OCI-LY1 (cell line): ENCODE results near the gene RAD23B.

Source experiments
- H2AFZ ChIP-seq: fragments of 200-600 bp; sonication (generic), shearing (Covaris generic); 2 replicates; pipeline ENCODE4 v1.6.0; 2014; ENCODE audit warnings: antibody characterized with exemption, mild to moderate bottlenecking, low read length
- H3F3A ChIP-seq: fragments of 200-600 bp; sonication (generic), shearing (Covaris generic); 2 replicates; pipeline ENCODE4 v1.6.0; 2014; ENCODE audit warnings: mild to moderate bottlenecking, antibody characterized with exemption, low read length, moderate library complexity; ENCODE audit not compliant: insufficient read depth
- H3K27ac ChIP-seq: fragments of 200-600 bp; sonication (generic); 2 replicates; pipeline ENCODE4 v1.5.1; 2014; ENCODE audit warnings: low read length, mixed run types, mild to moderate bottlenecking, low read depth; ENCODE audit not compliant: poor library complexity, severe bottlenecking
- H3K27me3 ChIP-seq: fragments of 200-600 bp; sonication (generic); 2 replicates; pipeline ENCODE4 v1.6.0; 2014; ENCODE audit warnings: antibody characterized with exemption, mild to moderate bottlenecking, low read length, moderate library complexity; ENCODE audit not compliant: insufficient read depth
- H3K36me3 ChIP-seq: fragments of 200-600 bp; sonication (generic); 2 replicates; pipeline ENCODE4 v1.6.1; 2014; ENCODE audit warnings: mild to moderate bottlenecking, antibody characterized with exemption, low read length, moderate library complexity, mixed read lengths; ENCODE audit not compliant: insufficient read depth
- H3K4me1 ChIP-seq: fragments of 200-600 bp; sonication (generic); 2 replicates; pipeline ENCODE4 v1.5.1; 2014; ENCODE audit warnings: mild to moderate bottlenecking, low read length, moderate library complexity; ENCODE audit not compliant: insufficient read depth, severe bottlenecking
- H3K4me2 ChIP-seq: fragments of 200-600 bp; sonication (generic), shearing (Covaris generic); 2 replicates; pipeline ENCODE4 v1.6.1; 2014; ENCODE audit warnings: low read length
- H3K4me3 ChIP-seq: fragments of 200-600 bp; sonication (generic); 2 replicates; pipeline ENCODE4 v1.5.1; 2014; ENCODE audit warnings: low read length, low read depth, mild to moderate bottlenecking, mixed read lengths; ENCODE audit not compliant: poor library complexity, severe bottlenecking
- H3K79me2 ChIP-seq: fragments of 200-600 bp; shearing (Covaris generic); 2 replicates; pipeline ENCODE4 v1.6.1; 2016; ENCODE audit warnings: mixed run types, low read length, mixed read lengths; ENCODE audit not compliant: insufficient read depth
- H3K9ac ChIP-seq: fragments of 200-600 bp; sonication (generic), shearing (Covaris generic); 2 replicates; pipeline ENCODE4 v1.6.1; 2014; ENCODE audit warnings: mild to moderate bottlenecking, low read length, mixed read lengths
- H3K9me2 ChIP-seq: fragments of 200-600 bp; sonication (generic), shearing (Covaris generic); 2 replicates; pipeline ENCODE4 v1.6.1; 2014; ENCODE audit warnings: low read depth, mild to moderate bottlenecking, low read length, mixed read lengths
- H3K9me3 ChIP-seq: fragments of 200-600 bp; shearing (Covaris generic); 2 replicates; pipeline ENCODE4 v1.6.1; 2014; ENCODE audit warnings: low read length, mixed read lengths
- H4K20me1 ChIP-seq: fragments of 200-600 bp; sonication (generic), shearing (Covaris generic); 2 replicates; pipeline ENCODE4 v1.6.0; 2016; ENCODE audit warnings: mild to moderate bottlenecking, low read length; ENCODE audit not compliant: insufficient read depth
- EZH2 ChIP-seq: fragments of 200-600 bp; sonication (generic), shearing (Covaris generic); IDR thresholded peaks from 2 replicates; pipeline ENCODE4 v1.8.0; 2017; ENCODE audit warnings: borderline replicate concordance, mixed run types, mild to moderate bottlenecking, antibody characterized with exemption, low read length, moderate library complexity, mixed read lengths
- TF ChIP-seq, protein P1 (sequence below): fragments of 200-600 bp; sonication (generic), shearing (Covaris generic); IDR thresholded peaks from 2 replicates; pipeline ENCODE4 v1.5.1; 2017; ENCODE audit warnings: mild to moderate bottlenecking, antibody characterized with exemption, low read length, moderate library complexity, mixed read lengths

RAD23B gene

DNA sequence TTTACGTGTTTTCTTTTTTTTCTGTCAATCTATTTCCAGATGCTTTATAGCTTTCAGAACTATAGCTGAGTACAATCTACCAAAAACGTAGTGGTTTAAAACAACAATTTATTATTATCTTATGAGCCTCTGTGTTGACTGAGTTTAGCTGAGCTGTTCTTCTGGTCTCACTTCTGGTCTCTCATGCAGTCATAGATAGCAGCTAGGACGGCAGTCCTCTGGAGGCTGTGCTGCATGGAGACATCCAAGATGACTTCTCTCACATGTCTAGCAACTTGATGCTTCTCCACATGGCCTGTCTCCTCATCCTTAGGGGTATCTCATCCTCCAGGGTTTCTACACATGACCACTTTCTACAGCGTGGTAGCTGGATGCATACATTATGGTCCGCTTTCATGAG is 22.0 kb upstream of the RAD23B start:
- no peak overlapping the region for H2AFZ ChIP-seq
- no peaks in the 10 kb centered on the region for H3K27me3 ChIP-seq
- peak overlapping the region; percentile 10; the same call in 1 of the 2 replicates for H3K9ac ChIP-seq
- peaks cover 19% of the 10 kb centered on the region for H3K4me1 ChIP-seq
- H3K4me3 ChIP-seq, result peak overlapping the region; percentile 10
- H3K9me2 ChIP-seq, result no peaks in the 10 kb centered on the region
- H3K4me2 ChIP-seq, result peak overlapping the region; percentile 65; the same call in 1 of the 2 replicates
- H3F3A ChIP-seq, result peaks cover 4% of the 10 kb centered on the region; the same call in 1 of the 2 replicates
- H3K36me3 ChIP-seq, result no peaks in the 10 kb centered on the region
- H3K9me3 ChIP-seq, result peaks cover 5% of the 10 kb centered on the region; the same call in 1 of the 2 replicates
- TF ChIP-seq, protein P1, sequence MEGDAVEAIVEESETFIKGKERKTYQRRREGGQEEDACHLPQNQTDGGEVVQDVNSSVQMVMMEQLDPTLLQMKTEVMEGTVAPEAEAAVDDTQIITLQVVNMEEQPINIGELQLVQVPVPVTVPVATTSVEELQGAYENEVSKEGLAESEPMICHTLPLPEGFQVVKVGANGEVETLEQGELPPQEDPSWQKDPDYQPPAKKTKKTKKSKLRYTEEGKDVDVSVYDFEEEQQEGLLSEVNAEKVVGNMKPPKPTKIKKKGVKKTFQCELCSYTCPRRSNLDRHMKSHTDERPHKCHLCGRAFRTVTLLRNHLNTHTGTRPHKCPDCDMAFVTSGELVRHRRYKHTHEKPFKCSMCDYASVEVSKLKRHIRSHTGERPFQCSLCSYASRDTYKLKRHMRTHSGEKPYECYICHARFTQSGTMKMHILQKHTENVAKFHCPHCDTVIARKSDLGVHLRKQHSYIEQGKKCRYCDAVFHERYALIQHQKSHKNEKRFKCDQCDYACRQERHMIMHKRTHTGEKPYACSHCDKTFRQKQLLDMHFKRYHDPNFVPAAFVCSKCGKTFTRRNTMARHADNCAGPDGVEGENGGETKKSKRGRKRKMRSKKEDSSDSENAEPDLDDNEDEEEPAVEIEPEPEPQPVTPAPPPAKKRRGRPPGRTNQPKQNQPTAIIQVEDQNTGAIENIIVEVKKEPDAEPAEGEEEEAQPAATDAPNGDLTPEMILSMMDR, result no peak
- no peak for TF ChIP-seq EZH2
- H3K79me2 ChIP-seq, result no peaks in the 10 kb centered on the region
- H4K20me1 ChIP-seq, result no peaks in the 10 kb centered on the region
- H3K27ac ChIP-seq, result peak overlapping the region; percentile 88

DNA sequence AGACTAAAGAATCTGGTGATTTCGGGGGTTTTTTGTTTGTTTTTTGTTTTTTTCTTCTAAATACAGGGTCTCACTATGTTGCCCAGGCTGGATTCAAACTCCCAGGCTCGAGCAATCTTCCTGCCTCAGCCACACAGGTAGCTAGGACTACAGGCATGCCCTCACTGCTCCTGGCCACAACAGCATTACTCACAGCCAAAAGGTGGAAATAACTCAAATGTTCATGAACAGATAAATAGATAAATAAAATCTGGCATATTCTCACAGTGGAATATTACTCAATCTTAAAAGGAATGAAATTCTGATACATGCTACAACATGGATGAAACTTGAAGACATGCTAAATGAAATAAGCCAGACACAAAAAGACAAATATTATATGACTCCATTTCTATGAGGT is 19.8 kb upstream of the RAD23B start:
- Histone ChIP-seq H2AFZ (no peak overlapping the region), H3K4me3 (no peak overlapping the region), H3K4me2 (no peak overlapping the region), H4K20me1 (no peaks in the 10 kb centered on the region), H3K9me3 (peaks cover 5% of the 10 kb centered on the region; the same call in 1 of the 2 replicates), H3K79me2 (no peaks in the 10 kb centered on the region), H3K27ac (no peak overlapping the region), H3K9me2 (no peaks in the 10 kb centered on the region), H3F3A (peaks cover 4% of the 10 kb centered on the region; the same call in 1 of the 2 replicates), H3K36me3 (no peaks in the 10 kb centered on the region), H3K9ac (no peak overlapping the region), H3K4me1 (peaks cover 19% of the 10 kb centered on the region), H3K27me3 (no peaks in the 10 kb centered on the region)
- TF ChIP-seq EZH2, result no peak
- TF ChIP-seq, protein P1, result no peak

DNA sequence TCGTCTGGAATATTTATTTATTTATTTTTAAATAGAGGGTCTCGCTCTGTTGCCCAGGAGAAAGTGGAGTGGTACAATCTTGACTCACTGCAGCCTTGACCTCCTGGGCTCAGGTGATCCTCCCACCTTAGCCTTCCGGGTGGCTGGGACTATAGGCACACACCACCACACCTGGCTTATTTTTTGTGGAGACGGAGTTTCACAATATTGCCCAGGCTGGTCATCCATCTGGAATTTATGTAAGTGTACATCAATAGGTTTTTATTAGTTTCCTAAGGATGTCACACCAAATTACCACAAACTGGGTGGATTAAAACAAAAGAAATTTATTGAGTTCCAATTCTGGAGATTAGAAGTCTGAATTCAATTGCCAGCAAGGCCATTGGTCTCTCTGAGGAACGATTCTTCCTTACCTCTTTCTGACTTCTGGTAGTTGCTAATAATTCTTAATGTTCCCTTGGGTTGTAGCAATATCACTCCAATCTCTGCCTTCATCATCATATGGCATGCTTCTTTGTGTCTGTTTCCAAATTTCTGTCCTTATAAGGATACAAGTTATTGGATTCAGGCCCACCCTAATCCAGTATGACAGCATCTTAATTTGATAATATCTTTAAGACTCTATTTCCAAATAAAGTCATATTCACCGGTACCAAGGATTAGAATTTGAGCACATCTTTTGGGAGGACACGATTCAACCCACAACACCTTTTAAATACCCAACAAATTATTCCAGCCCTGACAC is 16.3 kb upstream of the RAD23B start:
- no peaks in the 10 kb centered on the region for H4K20me1 ChIP-seq
- H3F3A ChIP-seq, result no peaks in the 10 kb centered on the region
- no peak overlapping the region for H3K9ac ChIP-seq
- no peaks in the 10 kb centered on the region for H3K27me3 ChIP-seq
- no peaks in the 10 kb centered on the region for H3K9me2 ChIP-seq
- no peak overlapping the region for H3K4me2 ChIP-seq
- no peaks in the 10 kb centered on the region for H3K79me2 ChIP-seq
- no peaks in the 10 kb centered on the region for H3K36me3 ChIP-seq
- H3K9me3 ChIP-seq, result peaks cover 5% of the 10 kb centered on the region; the same call in 1 of the 2 replicates
- H3K4me3 ChIP-seq, result no peak overlapping the region
- no peak overlapping the region for H2AFZ ChIP-seq
- H3K4me1 ChIP-seq, result no peaks in the 10 kb centered on the region
- no peak overlapping the region for H3K27ac ChIP-seq
- TF ChIP-seq, protein P1, result no peak
- TF ChIP-seq EZH2, result no peak
